HG03045 (cell line): ENCODE data around the gene GNG2.

Source experiments
- ATAC-seq: cut with Tn5 transposase; IDR thresholded peaks from one replicate; pipeline ENCODE4 v1.9.1; 2021; ENCODE audit warnings: mild to moderate bottlenecking, moderate library complexity; ENCODE audit not compliant: unreplicated experiment

The GNG2 gene

GRCh38 chr14:51855234-51855633 lies 5.2 kb upstream of the GNG2 start:
- ATAC-seq, result no peak

GRCh38 chr14:51856792-51857296 lies 3.6 kb upstream of the GNG2 start:
- no peak for ATAC-seq

GRCh38 chr14:51859131-51859530 lies 1.3 kb upstream of the GNG2 start:
- no peak for ATAC-seq

GRCh38 chr14:51860825-51861499 lies 550 bp downstream of the GNG2 start:
- peak; percentile 23 for ATAC-seq

- ATAC-seq, result no peak
Measured at GRCh38 chr14:51862176-51862796, 1.9 kb downstream of the GNG2 start.

- ATAC-seq, result no peak
Measured at GRCh38 chr14:51862860-51863259, 2.4 kb downstream of the GNG2 start.

GRCh38 chr14:51865953-51866747 lies 5.7 kb downstream of the GNG2 start:
- ATAC-seq, result no peak

GRCh38 chr14:51867741-51868140 lies 7.3 kb downstream of the GNG2 start:
- ATAC-seq, result no peak

- ATAC-seq, result no peak
Measured at GRCh38 chr14:51868405-51868804, 8.0 kb downstream of the GNG2 start.

GRCh38 chr14:51869411-51870100 lies 9.1 kb downstream of the GNG2 start:
- ATAC-seq, result no peak

GRCh38 chr14:51870606-51871005 lies 10.2 kb downstream of the GNG2 start:
- ATAC-seq, result no peak

GRCh38 chr14:51871846-51872245 lies 11.4 kb downstream of the GNG2 start:
- ATAC-seq, result no peak

- no peak for ATAC-seq
Measured at GRCh38 chr14:51872396-51872795, 12.0 kb downstream of the GNG2 start.

- peak; percentile 82 for ATAC-seq
Measured at GRCh38 chr14:51873221-51873893, 12.9 kb downstream of the GNG2 start.

GRCh38 chr14:51877810-51878209 lies 17.4 kb downstream of the GNG2 start:
- no peak for ATAC-seq

- no peak for ATAC-seq
Measured at GRCh38 chr14:51879170-51879569, 18.8 kb downstream of the GNG2 start.

- peak; percentile 50 for ATAC-seq
Measured at GRCh38 chr14:51880835-51881580, 20.6 kb downstream of the GNG2 start.

- ATAC-seq, result no peak
Measured at GRCh38 chr14:51881636-51882035, 21.2 kb downstream of the GNG2 start.

- no peak for ATAC-seq
Measured at GRCh38 chr14:51883232-51883631, 22.8 kb downstream of the GNG2 start.
